Pancreas (tissue), 10 donors: ENCODE measurements around the gene CERS1. TPM values are rescaled to one million over a fixed set of nuclear protein-coding genes. Genes with fewer than 3 reads are reported as not detected.

Experiments
- ATAC-seq, 4 donors: fragments of 200-7000 bp; cut with Tn5 transposase; one replicate each; pipeline versions ENCODE4 v1.8.0 to v1.9.1; 2020; ENCODE audit warnings: mild to moderate bottlenecking in 4 of 4, moderate library complexity in 4 of 4
- DNase-seq, 6 donors: peaks; one replicate each; pipeline ENCODE4 v3.0.0-alpha.2; 2020
- FAIRE-seq: peaks from 2 replicates; lab custom pipeline; 2012; peaks lifted over from hg19 to GRCh38; lab: Jason Lieb, UNC
- H3K27ac ChIP-seq, 4 donors: fragments of 200-600 bp; sonication (generic); 1 replicate in 3 of 4; 2 replicates in 1 of 4; pipeline versions ENCODE4 v1.5.0 to v1.8.0; 2020
- H3K27me3 ChIP-seq, 4 donors: fragments of 200-600 bp; one replicate each; pipeline ENCODE4 v1.8.0; 2021
- H3K36me3 ChIP-seq, 3 donors: fragments of 200-600 bp; sonication (generic) in 1 of 3; one replicate each; pipeline versions ENCODE4 v1.5.0 to v1.8.0; 2020 to 2021
- H3K4me1 ChIP-seq, 3 donors: fragments of 200-600 bp; one replicate each; pipeline ENCODE4 v1.8.0; 2021
- H3K4me3 ChIP-seq, 4 donors: fragments of 200-600 bp; sonication (generic) in 2 of 4; one replicate each; pipeline versions ENCODE4 v1.5.0 to v1.8.0; 2020 to 2021
- H3K9me3 ChIP-seq, 4 donors: fragments of 200-600 bp; one replicate each; pipeline ENCODE4 v1.8.0; 2021
- WGBS, 2 donors: extraction: QIAGEN DNeasy Blood & Tissue Kit; methylation state at CpG; one replicate each; pipeline ENCODE4 v1.1.7; 2013; 5-methylcytosine and 5-hydroxymethylcytosine counted together
- intact Hi-C, 3 donors: fragments of 100-400 bp; cut with DNase I; formaldehyde crosslinking; loops; one replicate each; pipeline versions ENCODE4 v1.11.1 to v1.14.2; 2022
- polyA plus RNA-seq, 2 donors: library from polyadenylated mRNA; stranded (reverse); fragments of 200-250 nt; gene quantifications; one replicate each; pipeline ENCODE4 v1.2.3, GENCODE V29; 2013
- total RNA-seq, 6 donors: library from RNA; stranded (reverse); fragmentation: NEBNext Ultra II Directional in 4 of 6; extraction: Animal tissue kit (Norgen Biotek cat#: 25700) in 4 of 6; gene quantifications; one replicate each; pipeline versions ENCODE4 v1.2.1 to v1.2.4, GENCODE V29; 2021 to 2023
- TF ChIP-seq, protein P1 (sequence below), 4 donors: fragments of 200-600 bp; sonication (generic) in 3 of 4; IDR thresholded peaks; one replicate each; pipeline versions ENCODE4 v1.5.0 to v1.8.0; 2021; ENCODE audit warnings: antibody characterized with exemption in 4 of 4
- donor health status: healthy with polysubstance abuse.
- donor health status: DM: no; HTN: no; CAD: no; lungs with moderate emphysema.
- donor health status: DM: no; HTN: no; CAD: no.
- donor health status: control.
- donor health status: control.
- donor health status: Bipolar disorder and iron deficiency.
- donor health status: DM: yes; HTN: yes; CAD: no.
- donor health status: DM: no; HTN: no; CAD: no.
- donor health status: DM: no; HTN: no; CAD: no.
- donor health status: DM: yes; HTN: yes; CAD: no.

CERS1 gene
- total and polyA plus RNA-seq, 8 donors = 0.16 to 8.3 (median 0.44) TPM

- FAIRE-seq = no peak
- peak in 1 of 6 donors; percentile 48 for DNase-seq
- WGBS, 2 donors = 92 to 94% methylated on average over 12 of the region's 12 CpGs
- TF ChIP-seq, protein P1, sequence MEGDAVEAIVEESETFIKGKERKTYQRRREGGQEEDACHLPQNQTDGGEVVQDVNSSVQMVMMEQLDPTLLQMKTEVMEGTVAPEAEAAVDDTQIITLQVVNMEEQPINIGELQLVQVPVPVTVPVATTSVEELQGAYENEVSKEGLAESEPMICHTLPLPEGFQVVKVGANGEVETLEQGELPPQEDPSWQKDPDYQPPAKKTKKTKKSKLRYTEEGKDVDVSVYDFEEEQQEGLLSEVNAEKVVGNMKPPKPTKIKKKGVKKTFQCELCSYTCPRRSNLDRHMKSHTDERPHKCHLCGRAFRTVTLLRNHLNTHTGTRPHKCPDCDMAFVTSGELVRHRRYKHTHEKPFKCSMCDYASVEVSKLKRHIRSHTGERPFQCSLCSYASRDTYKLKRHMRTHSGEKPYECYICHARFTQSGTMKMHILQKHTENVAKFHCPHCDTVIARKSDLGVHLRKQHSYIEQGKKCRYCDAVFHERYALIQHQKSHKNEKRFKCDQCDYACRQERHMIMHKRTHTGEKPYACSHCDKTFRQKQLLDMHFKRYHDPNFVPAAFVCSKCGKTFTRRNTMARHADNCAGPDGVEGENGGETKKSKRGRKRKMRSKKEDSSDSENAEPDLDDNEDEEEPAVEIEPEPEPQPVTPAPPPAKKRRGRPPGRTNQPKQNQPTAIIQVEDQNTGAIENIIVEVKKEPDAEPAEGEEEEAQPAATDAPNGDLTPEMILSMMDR (IDR thresholded peaks at IDR 0.05) = no peak
- Histone ChIP-seq H3K36me3 (peaks cover 9 to 100% (median 84%) of the 10 kb centered on the region in 3 donors), H3K27me3 (no peaks in the 10 kb centered on the region), H3K4me1 (no peaks in the 10 kb centered on the region), H3K9me3 (no peaks in the 10 kb centered on the region), H3K4me3 (no peak overlapping the region), H3K27ac (no peak overlapping the region)
- intact Hi-C loops = no loop called here
- no peak for ATAC-seq
Measured at GRCh38 chr19:18861917-18862316, 34.0 kb downstream of the CERS1 start.

GRCh38 chr19:18861235-18861634 is 34.7 kb downstream of the CERS1 start:
- 87 to 89% methylated on average over 9 of the region's 9 CpGs for WGBS, 2 donors
- TF ChIP-seq, protein P1 (IDR thresholded peaks at IDR 0.05) = no peak
- ATAC-seq (peak in 1 of 4 donors; percentile 8), FAIRE-seq (no peak), DNase-seq (no peak)
- Histone ChIP-seq H3K27ac (no peak overlapping the region), H3K27me3 (no peaks in the 10 kb centered on the region), H3K4me3 (no peak overlapping the region), H3K4me1 (no peaks in the 10 kb centered on the region), H3K36me3 (peaks cover 9 to 100% (median 85%) of the 10 kb centered on the region in 3 donors), H3K9me3 (no peaks in the 10 kb centered on the region)
- intact Hi-C loops = no loop called here

GRCh38 chr19:18860725-18861124 is 35.2 kb downstream of the CERS1 start:
- ATAC-seq (no peak), DNase-seq (peak in 1 of 6 donors; percentile 67), FAIRE-seq (no peak)
- WGBS, 2 donors = 87 to 90% methylated on average over 17 of the region's 17 CpGs
- Histone ChIP-seq H3K27ac (no peak overlapping the region), H3K36me3 (peaks cover 10 to 100% (median 85%) of the 10 kb centered on the region in 3 donors), H3K27me3 (no peaks in the 10 kb centered on the region), H3K4me1 (no peaks in the 10 kb centered on the region), H3K4me3 (no peak overlapping the region), H3K9me3 (no peaks in the 10 kb centered on the region)
- TF ChIP-seq, protein P1 (IDR thresholded peaks at IDR 0.05) = no peak
- intact Hi-C loops = no loop called here

DNA sequence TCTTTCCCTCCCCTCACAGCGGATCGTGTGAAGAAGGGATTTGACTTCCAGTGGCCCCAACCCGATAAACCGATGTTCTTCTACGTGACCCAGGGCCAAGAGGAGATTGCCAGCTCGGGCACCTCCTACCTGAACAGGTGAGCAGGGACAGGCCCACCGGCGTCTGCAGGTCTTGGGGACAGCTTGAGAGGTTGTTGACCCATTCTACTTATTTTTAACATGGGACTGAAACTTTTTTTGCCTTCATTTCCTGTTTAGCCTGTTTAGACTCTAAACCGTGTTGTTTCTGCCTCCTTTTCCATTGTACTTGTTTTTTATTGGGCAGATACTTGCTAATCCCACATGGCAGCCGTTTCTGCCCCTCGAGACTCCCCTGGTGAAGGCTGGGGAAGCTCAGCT is 35.7 kb downstream of the CERS1 start:
- no peak overlapping the region for H3K4me3 ChIP-seq
- TF ChIP-seq, protein P1 (IDR thresholded peaks at IDR 0.05) = no peak
- no peaks in the 10 kb centered on the region for H3K9me3 ChIP-seq
- no peaks in the 10 kb centered on the region for H3K4me1 ChIP-seq
- no peak for DNase-seq
- intact Hi-C loops = no loop called here
- FAIRE-seq = no peak
- peaks cover 9 to 100% (median 85%) of the 10 kb centered on the region in 3 donors for H3K36me3 ChIP-seq
- WGBS, 2 donors = 79 to 85% methylated on average over 11 of the region's 11 CpGs
- H3K27me3 ChIP-seq = no peaks in the 10 kb centered on the region
- H3K27ac ChIP-seq = no peak overlapping the region
- no peak for ATAC-seq

- H3K27me3 ChIP-seq = no peaks in the 10 kb centered on the region
- H3K9me3 ChIP-seq = no peaks in the 10 kb centered on the region
- DNase-seq (no peak), FAIRE-seq (no peak), ATAC-seq (no peak)
- intact Hi-C loops = no loop called here
- H3K36me3 ChIP-seq = peaks cover 9 to 100% (median 84%) of the 10 kb centered on the region in 3 donors
- no peak overlapping the region for H3K27ac ChIP-seq
- TF ChIP-seq, protein P1 (IDR thresholded peaks at IDR 0.05) = no peak
- WGBS, 2 donors = 88 to 91% methylated on average over 12 of the region's 12 CpGs
- H3K4me1 ChIP-seq = no peaks in the 10 kb centered on the region
- no peak overlapping the region for H3K4me3 ChIP-seq
Measured at GRCh38 chr19:18859676-18860301, 36.2 kb downstream of the CERS1 start.
